HepG2 (cell line): ENCODE measurements around the gene MRNIP. TPM values are rescaled to one million over a fixed set of nuclear protein-coding genes. Genes with fewer than 3 reads are reported as not detected.
A peak's percentile ranks its signal among the peaks of the same experiment; 100 is the strongest.

Experiments used
- ARID2 ChIP-seq: sonication (generic); formaldehyde crosslinking; IDR thresholded peaks from 2 replicates; pipeline ENCODE4 v1.8.1; 2022; ENCODE audit warnings: mild to moderate bottlenecking, missing genetic modification reagents, borderline replicate concordance
- CHCHD3 ChIP-seq: sonication (generic); formaldehyde crosslinking; IDR thresholded peaks from 2 replicates; pipeline ENCODE4 v1.8.0; 2022; ENCODE audit warnings: mild to moderate bottlenecking, missing genetic modification reagents, moderate library complexity
- CHD2 ChIP-seq: IDR thresholded peaks from 2 replicates; pipeline ENCODE4 v1.6.1; 2011; ENCODE audit warnings: low read depth, low read length, improper control_type of control experiment
- E2F2 ChIP-seq: sonication (generic); formaldehyde crosslinking; IDR thresholded peaks from 2 replicates; pipeline ENCODE4 v1.4.0; 2020; ENCODE audit warnings: missing genetic modification reagents, borderline replicate concordance
- HNF1A ChIP-seq, 2 experiments: sonication (generic) in 1 of 2; formaldehyde crosslinking in 1 of 2; IDR thresholded peaks; 2 replicates each; pipeline versions ENCODE4 v1.4.0 to v1.6.1; 2016 to 2020; ENCODE audit warnings: borderline replicate concordance in 1 of 2, low read depth in 1 of 2, mild to moderate bottlenecking in 1 of 2, missing genetic modification reagents in 1 of 2
- HNF4G ChIP-seq, 2 experiments: sonication (generic) in 1 of 2; formaldehyde crosslinking in 1 of 2; IDR thresholded peaks; 2 replicates each; pipeline versions ENCODE4 v1.4.0 to v1.6.1; 2011 to 2020; ENCODE audit warnings: borderline replicate concordance in 2 of 2, low read depth in 2 of 2, mild to moderate bottlenecking in 2 of 2, low read length in 1 of 2, missing genetic modification reagents in 1 of 2, moderate library complexity in 1 of 2
- PATZ1 ChIP-seq: sonication (generic); formaldehyde crosslinking; IDR thresholded peaks from 2 replicates; pipeline ENCODE4 v1.4.0; 2020; ENCODE audit warnings: missing genetic modification reagents
- RXRA ChIP-seq: sonication (generic); formaldehyde crosslinking; IDR thresholded peaks from 2 replicates; pipeline ENCODE4 v1.5.1; 2020; ENCODE audit warnings: missing genetic modification reagents
- TOPORS ChIP-seq: sonication (generic); formaldehyde crosslinking; IDR thresholded peaks from 2 replicates; pipeline ENCODE4 v1.8.0; 2023; ENCODE audit warnings: mild to moderate bottlenecking, missing genetic modification reagents
- ZBTB34 ChIP-seq: sonication (generic); formaldehyde crosslinking; IDR thresholded peaks from 2 replicates; pipeline ENCODE4 v1.8.0; 2022; ENCODE audit warnings: mild to moderate bottlenecking, missing genetic modification reagents
- ZNF143 ChIP-seq: sonication (generic); formaldehyde crosslinking; IDR thresholded peaks from 2 replicates; pipeline ENCODE4 v1.4.0; 2020; ENCODE audit warnings: missing genetic modification reagents
- ZNF230 ChIP-seq: sonication (generic); formaldehyde crosslinking; IDR thresholded peaks from 2 replicates; pipeline ENCODE4 v1.4.0; 2020; ENCODE audit warnings: mild to moderate bottlenecking, missing genetic modification reagents
- ZNF326 ChIP-seq: sonication (generic); formaldehyde crosslinking; IDR thresholded peaks from 2 replicates; pipeline ENCODE4 v1.4.0; 2020; ENCODE audit warnings: missing genetic modification reagents, borderline replicate concordance
- ZNF362 ChIP-seq: sonication (generic); formaldehyde crosslinking; IDR thresholded peaks from 2 replicates; pipeline ENCODE4 v1.4.0; 2020; ENCODE audit warnings: missing genetic modification reagents, mild to moderate bottlenecking, borderline replicate concordance
- ZNF614 ChIP-seq: IDR thresholded peaks from 2 replicates; pipeline ENCODE4 v1.6.1; 2018; ENCODE audit warnings: missing biosample characterization, missing genetic modification reagents, inconsistent platforms, borderline replicate concordance
- polyA plus RNA-seq, 8 experiments: library from polyadenylated mRNA; depleted of rRNA in 3 of 8; stranded (reverse) in 7 of 8; unstranded in 1 of 8; fragments of >200 nt; fragmentation: Illumina TruSeq in 4 of 8; extraction: Trizol in 4 of 8; gene quantifications; 2 replicates each; pipeline versions ENCODE4 v1.2.1 to v1.2.3, GENCODE V29; 2011 to 2016; ENCODE audit warnings: low read depth in 4 of 8, missing spikeins in 1 of 8, mixed read lengths in 1 of 8; ENCODE audit not compliant: insufficient read depth in 1 of 8
- total RNA-seq, 5 experiments: library from RNA; depleted of rRNA; stranded (reverse); fragments of >200 nt; fragmentation: Illumina TruSeq; extraction: Trizol; gene quantifications; 2 replicates each; pipeline ENCODE4 v1.2.3, GENCODE V29; 2016; ENCODE audit warnings: low read depth in 1 of 5
- TF ChIP-seq, protein P1 (sequence below): sonication (generic); formaldehyde crosslinking; IDR thresholded peaks from 2 replicates; pipeline ENCODE4 v1.4.0; 2020; ENCODE audit warnings: mild to moderate bottlenecking, low read depth, missing genetic modification reagents

The MRNIP gene
- total and polyA plus RNA-seq, 2 of the 13 experiments (the other 11 are each of a cell fraction or from before 2014, with no cell fraction given), result 15.5 to 34.1 TPM

DNA sequence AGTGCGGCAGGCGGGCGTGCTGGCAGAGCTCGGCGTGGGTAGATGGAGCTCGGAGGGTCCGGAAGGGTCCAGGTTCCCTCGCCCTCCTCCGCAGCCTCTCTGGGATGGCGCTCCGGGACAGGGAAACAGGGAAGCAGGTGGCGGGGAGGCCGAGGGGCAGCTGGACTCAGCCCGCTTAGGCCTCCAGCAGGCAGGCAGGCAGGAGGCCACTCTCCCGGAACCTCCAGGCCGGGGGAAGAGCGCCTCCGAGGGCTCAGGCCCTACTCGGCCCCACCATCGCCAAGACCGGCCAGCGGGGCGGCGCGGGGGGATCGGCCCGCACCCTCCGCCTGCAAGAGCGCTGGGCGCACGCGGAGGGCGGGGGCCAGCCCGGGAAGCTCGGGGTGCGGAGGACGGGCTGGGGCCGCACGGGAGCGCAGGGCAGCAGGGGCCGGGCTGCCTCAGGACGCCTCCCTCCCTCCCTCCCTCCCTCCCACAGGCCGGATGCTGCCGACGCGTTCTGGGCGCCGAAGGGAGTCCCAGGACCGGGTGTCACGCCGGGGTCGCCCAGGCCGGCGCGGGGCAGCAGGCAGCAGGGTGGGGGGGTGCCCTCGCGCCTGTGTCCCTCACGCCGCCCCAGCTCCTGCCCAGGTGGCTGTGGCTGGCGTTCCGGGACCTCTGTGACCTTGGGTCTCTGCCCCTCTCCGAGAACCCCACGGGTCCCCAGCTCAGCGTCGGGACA, 52.9 kb downstream of the MRNIP start (continued):
- TF ChIP-seq ZNF362 (CRISPR knock-in tag), result no peak
- TF ChIP-seq HNF1A (IDR thresholded peaks at IDR 0.05; ENCODE audit: low read depth), result no peak
- no peak for TF ChIP-seq HNF1A (CRISPR knock-in tag; IDR thresholded peaks at IDR 0.05; ENCODE audit: borderline replicate concordance)
- TF ChIP-seq ZBTB34, result no peak
- no peak for TF ChIP-seq RXRA (CRISPR knock-in tag)
- TF ChIP-seq ZNF230 (CRISPR knock-in tag), result no peak
- TF ChIP-seq ZNF143 (CRISPR knock-in tag), result no peak
- TF ChIP-seq, protein P1, sequence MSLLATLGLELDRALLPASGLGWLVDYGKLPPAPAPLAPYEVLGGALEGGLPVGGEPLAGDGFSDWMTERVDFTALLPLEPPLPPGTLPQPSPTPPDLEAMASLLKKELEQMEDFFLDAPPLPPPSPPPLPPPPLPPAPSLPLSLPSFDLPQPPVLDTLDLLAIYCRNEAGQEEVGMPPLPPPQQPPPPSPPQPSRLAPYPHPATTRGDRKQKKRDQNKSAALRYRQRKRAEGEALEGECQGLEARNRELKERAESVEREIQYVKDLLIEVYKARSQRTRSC (CRISPR knock-in tag), result no peak
- 0 out of 2 replicates have a peak, but pooled peaks have one; percentile 9 for TF ChIP-seq PATZ1
- no peak for TF ChIP-seq ZNF614 (CRISPR knock-in tag)
- no peak for TF ChIP-seq HNF4G (IDR thresholded peaks at IDR 0.05; ENCODE audit: borderline replicate concordance, low read depth, low read length)
- no peak for TF ChIP-seq HNF4G (CRISPR knock-in tag; IDR thresholded peaks at IDR 0.05; ENCODE audit: borderline replicate concordance, low read depth)
- no peak for TF ChIP-seq E2F2 (CRISPR knock-in tag)
- TF ChIP-seq ARID2 (CRISPR knock-in tag), result 0 out of 2 replicates have a peak, but pooled peaks have one; percentile 42
- peak; percentile 87; the same call in 1 of the 2 replicates for TF ChIP-seq CHCHD3 (CRISPR knock-in tag)
- no peak for TF ChIP-seq TOPORS (CRISPR knock-in tag)
- no peak for TF ChIP-seq ZNF326 (CRISPR knock-in tag)
- no peak for TF ChIP-seq CHD2
